Activated CD8-positive, alpha-beta memory T cell treated with anti-CD3 and anti-CD28 coated beads for 36 hours (primary cell): ENCODE results near the gene RBM11. TPM values are rescaled to one million over a fixed set of nuclear protein-coding genes. Genes with fewer than 3 reads are reported as not detected.

ENCODE experiments used
- CTCF ChIA-PET: fragments of 350-600 bp; sonication (Branson Sonifier 250); formaldehyde crosslinking; loops from one replicate; lab custom pipeline; 2021; ENCODE audit warnings: antibody characterized with exemption; lab: Charles Lee
- POLR2A ChIA-PET: fragments of 350-600 bp; sonication (Branson Sonifier 250); formaldehyde crosslinking; loops from one replicate; lab custom pipeline; 2021; ENCODE audit warnings: antibody characterized with exemption; lab: Charles Lee
- total RNA-seq, 2 experiments: library from RNA; stranded (reverse); gene quantifications; one replicate each; pipeline ENCODE4 v1.2.3, GENCODE V29; 2021

Gene RBM11
- total RNA-seq, 2 experiments from 2014 or later = 1.2 to 1.8 TPM

DNA sequence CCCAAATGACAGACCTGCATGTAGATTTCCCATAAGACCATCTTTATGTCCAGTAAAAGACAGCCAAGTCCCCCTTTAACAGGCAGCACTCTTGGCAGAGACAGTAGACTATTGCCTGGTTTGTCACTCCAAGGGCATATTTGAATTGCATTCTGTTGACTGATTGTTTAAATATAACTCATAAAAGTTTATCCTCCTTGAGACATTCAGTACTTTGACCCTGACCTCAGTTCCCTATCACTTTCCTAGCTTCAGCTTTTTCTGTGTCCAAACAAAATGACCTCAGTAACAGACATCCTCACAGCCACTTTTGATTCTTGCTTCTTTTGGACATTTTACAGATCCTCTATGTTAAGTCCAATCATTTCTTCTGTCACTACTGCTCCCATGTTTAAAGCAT is 51.1 kb downstream of the RBM11 start:
- CTCF ChIA-PET = no interaction called here
- POLR2A ChIA-PET = no interaction called here

DNA sequence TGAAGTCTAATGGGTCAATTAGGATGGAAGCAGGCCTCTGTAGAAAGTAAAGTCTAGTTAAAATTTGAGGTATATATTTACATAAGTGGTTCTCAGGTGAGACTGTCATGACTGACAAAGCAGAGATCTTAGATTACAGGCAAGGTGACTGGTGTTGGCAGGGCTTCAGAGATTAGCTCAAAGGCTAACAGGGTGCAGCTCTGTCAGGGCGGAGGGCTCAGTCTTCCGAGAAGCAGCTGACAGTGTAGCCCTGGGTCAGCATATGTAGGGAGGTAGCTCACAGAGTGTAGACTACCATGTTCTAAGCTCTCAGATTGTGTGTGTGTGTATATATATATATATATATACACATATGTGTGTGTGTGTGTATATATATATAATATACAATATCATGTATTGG is 54.7 kb downstream of the RBM11 start:
- POLR2A ChIA-PET = no interaction called here
- CTCF ChIA-PET = no interaction called here

- POLR2A ChIA-PET = no interaction called here
- CTCF ChIA-PET = no interaction called here
Observed at GRCh38 chr21:14271053-14271452, 55.1 kb downstream of the RBM11 start.

- POLR2A ChIA-PET = no interaction called here
- CTCF ChIA-PET = no interaction called here
Observed at GRCh38 chr21:14271641-14272040, 55.7 kb downstream of the RBM11 start.

GRCh38 chr21:14273736-14274538 is 58.0 kb downstream of the RBM11 start:
- POLR2A ChIA-PET = no interaction called here
- CTCF ChIA-PET = no interaction called here

GRCh38 chr21:14275702-14276205 is 59.8 kb downstream of the RBM11 start:
- CTCF ChIA-PET = no interaction called here
- POLR2A ChIA-PET = no interaction called here

Other genes starting within 250 kb of the RBM11 start
- not detected for gene LIPI, start 5.2 kb upstream of the RBM11 start, total RNA-seq
- gene HSPA13, start 167.0 kb downstream of the RBM11 start, total RNA-seq = 10 to 100 TPM; 40.0 to 40.5 TPM